GM12878 (cell line): ENCODE results near the gene SUPT3H. TPM values are rescaled to one million over a fixed set of nuclear protein-coding genes. Genes with fewer than 3 reads are reported as not detected.

Experiments
- ATAC-seq: fragments of 200-7000 bp; cut with Tn5 transposase; 3 replicates; pipeline ENCODE4 v1.9.1; 2020; ENCODE audit warnings: mild to moderate bottlenecking, moderate library complexity
- BruUV-seq: library from RNA; stranded (reverse); fragments of 400-500 nt; replicated peaks from 2 replicates; lab custom pipeline; 2021; lab: Mats Ljungman, UMichigan
- CTCF ChIA-PET: fragments of 300-600 bp; sonication (Branson Sonifier 250); formaldehyde crosslinking; extraction: SDS; loops from one replicate; lab custom pipeline; 2021; ENCODE audit warnings: inconsistent platforms; lab: Yijun Ruan, JAX
- POLR2A ChIA-PET: fragments of 350-600 bp; formaldehyde crosslinking; extraction: SDS; loops from one replicate; lab custom pipeline; 2021; ENCODE audit warnings: inconsistent platforms; lab: Charles Lee
- RAD21 ChIA-PET: fragments of 300-600 bp; sonication (Branson Sonifier 250); formaldehyde crosslinking; loops from one replicate; lab custom pipeline; 2023; ENCODE audit warnings: antibody characterized with exemption; ENCODE audit not compliant: unreplicated experiment; lab: Charles Lee
- SMC1A ChIA-PET: fragments of 300-600 bp; sonication (Branson Sonifier 250); formaldehyde crosslinking; loops from one replicate; lab custom pipeline; 2023; ENCODE audit not compliant: unreplicated experiment, uncharacterized antibody; lab: Charles Lee
- DNase-seq: peaks from one replicate; pipeline ENCODE4 v3.0.0-alpha.2; 2011; ENCODE audit warnings: low read depth, low spot score
- FAIRE-seq: peaks from 3 replicates; lab custom pipeline; 2011; peaks lifted over from hg19 to GRCh38; lab: Jason Lieb, UNC
- H2AFZ ChIP-seq: 2 replicates; pipeline ENCODE4 v1.6.0; 2011; ENCODE audit warnings: low read depth, low read length, control low read depth; ENCODE audit not compliant: control insufficient read depth
- H3K27ac ChIP-seq: 2 replicates; pipeline ENCODE4 v1.5.1; 2011; ENCODE audit warnings: control low read depth; ENCODE audit not compliant: control insufficient read depth, insufficient read depth
- H3K27me3 ChIP-seq, 2 experiments: replicated peaks in 1 of 2; 2 replicates each; pipeline versions ENCODE4 v1.6.0 to v1.6.1; 2011; ENCODE audit warnings: low read length in 1 of 2; ENCODE audit not compliant: control insufficient read depth in 2 of 2, insufficient read depth in 2 of 2
- H3K36me3 ChIP-seq, 2 experiments: 2 replicates each; pipeline ENCODE4 v1.5.1; 2011; ENCODE audit warnings: low read length in 1 of 2; ENCODE audit not compliant: control insufficient read depth in 2 of 2, insufficient read depth in 2 of 2
- H3K4me1 ChIP-seq: 2 replicates; pipeline ENCODE4 v1.6.1; 2011; ENCODE audit warnings: mild to moderate bottlenecking, low read length, moderate library complexity, mixed read lengths; ENCODE audit not compliant: control insufficient read depth, insufficient read depth
- H3K4me2 ChIP-seq: 2 replicates; pipeline ENCODE4 v1.6.0; 2011; ENCODE audit warnings: control low read depth; ENCODE audit not compliant: control insufficient read depth, insufficient read depth
- H3K4me3 ChIP-seq: fragments of 200-600 bp; sonication (generic); 2 replicates; pipeline ENCODE4 v1.5.1; 2016
- H3K79me2 ChIP-seq: 2 replicates; pipeline ENCODE4 v1.6.0; 2011; ENCODE audit warnings: low read length; ENCODE audit not compliant: control insufficient read depth, insufficient read depth
- H3K9ac ChIP-seq: 2 replicates; pipeline ENCODE4 v1.8.0; 2011; ENCODE audit warnings: low read length, control low read depth, mixed read lengths; ENCODE audit not compliant: control insufficient read depth, insufficient read depth
- H3K9me3 ChIP-seq: replicated peaks from 3 replicates; pipeline ENCODE4 v1.5.1; 2011; ENCODE audit warnings: mild to moderate bottlenecking, low read length; ENCODE audit not compliant: control insufficient read depth, insufficient read depth
- H4K20me1 ChIP-seq: 2 replicates; pipeline ENCODE4 v1.6.0; 2011; ENCODE audit not compliant: control insufficient read depth, insufficient read depth
- ATF7 ChIP-seq: fragments of 450-650 bp; IDR thresholded peaks from 2 replicates; pipeline ENCODE4 v1.6.1; 2016; ENCODE audit warnings: low read depth, mild to moderate bottlenecking
- BHLHE40 ChIP-seq, 2 experiments: fragments of 450-650 bp in 1 of 2; IDR thresholded peaks; 2 replicates each; pipeline ENCODE4 v1.6.1; 2011 to 2017; ENCODE audit warnings: low read depth in 2 of 2, borderline replicate concordance in 1 of 2, improper control_type of control experiment in 1 of 2, low read length in 1 of 2, mild to moderate bottlenecking in 1 of 2
- CBX3 ChIP-seq: fragments of 200-600 bp; sonication (generic); IDR thresholded peaks from 2 replicates; pipeline ENCODE4 v1.6.1; 2016; ENCODE audit warnings: low read depth, borderline replicate concordance
- CTCF ChIP-seq, 3 experiments: IDR thresholded peaks in 2 of 3; conservative IDR thresholded peaks in 1 of 3; 2 replicates each; pipeline ENCODE4 v1.5.1; 2011; ENCODE audit warnings: low read depth in 3 of 3, low read length in 3 of 3, mild to moderate bottlenecking in 3 of 3, control low read depth in 2 of 3, moderate library complexity in 2 of 3, inconsistent platforms in 1 of 3, mixed read lengths in 1 of 3; ENCODE audit not compliant: control insufficient read depth in 2 of 3, insufficient read depth in 1 of 3; ENCODE audit errors: extremely low read depth in 1 of 3
- E4F1 ChIP-seq: fragments of 450-650 bp; IDR thresholded peaks from 2 replicates; pipeline ENCODE4 v1.6.1; 2018; ENCODE audit warnings: borderline replicate concordance, mild to moderate bottlenecking; ENCODE audit not compliant: partially characterized antibody
- FOXM1 ChIP-seq: IDR thresholded peaks from 2 replicates; pipeline ENCODE4 v1.6.1; 2012; ENCODE audit warnings: low read depth, mild to moderate bottlenecking, inconsistent platforms, low read length, moderate library complexity
- JUNB ChIP-seq: IDR thresholded peaks from 2 replicates; pipeline ENCODE4 v1.6.1; 2016; ENCODE audit warnings: antibody characterized with exemption, mild to moderate bottlenecking
- MEF2A ChIP-seq: IDR thresholded peaks from 2 replicates; pipeline ENCODE4 v1.6.1; 2011; ENCODE audit warnings: low read depth, mild to moderate bottlenecking, low read length, moderate library complexity; ENCODE audit not compliant: insufficient read depth
- NR2C2 ChIP-seq: IDR thresholded peaks from 2 replicates; pipeline ENCODE4 v1.6.1; 2011; ENCODE audit warnings: borderline replicate concordance, low read depth; ENCODE audit not compliant: control insufficient read depth, insufficient read length
- POU2F2 ChIP-seq: IDR thresholded peaks from 3 replicates; pipeline ENCODE4 v1.6.1; 2011; ENCODE audit warnings: low read depth, mild to moderate bottlenecking, low read length, borderline replicate concordance
- RAD21 ChIP-seq: IDR thresholded peaks from 2 replicates; pipeline ENCODE4 v1.6.1; 2011; ENCODE audit warnings: mild to moderate bottlenecking, low read depth, low read length, moderate library complexity; ENCODE audit not compliant: insufficient read depth
- RELA ChIP-seq: fragments of 450-650 bp; IDR thresholded peaks from 2 replicates; pipeline ENCODE4 v1.8.0; 2014; ENCODE audit warnings: borderline replicate concordance; ENCODE audit not compliant: partially characterized antibody
- SPI1 ChIP-seq: IDR thresholded peaks from 2 replicates; pipeline ENCODE4 v1.6.1; 2011; ENCODE audit warnings: low read depth, mild to moderate bottlenecking, low read length, moderate library complexity, borderline replicate concordance; ENCODE audit not compliant: insufficient read depth
- SUZ12 ChIP-seq: fragments of 200-600 bp; sonication (generic); IDR thresholded peaks from one replicate; pipeline ENCODE4 v1.6.1; 2018; ENCODE audit warnings: antibody characterized with exemption, mild to moderate bottlenecking; ENCODE audit not compliant: unreplicated experiment
- TCF12 ChIP-seq: IDR thresholded peaks from 2 replicates; pipeline ENCODE4 v1.6.1; 2011; ENCODE audit warnings: low read depth, mild to moderate bottlenecking, low read length
- ZNF592 ChIP-seq: fragments of 450-650 bp; IDR thresholded peaks from 2 replicates; pipeline ENCODE4 v1.6.1; 2017; ENCODE audit warnings: mild to moderate bottlenecking, moderate library complexity
- WGBS: methylation state at CpG from one replicate; pipeline ENCODE4 v1.1.6; 2016; ENCODE audit warnings: low lambda C conversion rate; ENCODE audit not compliant: insufficient replicate concordance, insufficient coverage; ENCODE audit errors: missing lambda C conversion rate; 5-methylcytosine and 5-hydroxymethylcytosine counted together
- in situ Hi-C: fragments of 300-500 bp; cut with MboI; formaldehyde crosslinking; loops from 9 replicates; pipeline ENCODE4 v1.14.3; 2018; ENCODE audit warnings: mixed read lengths
- intact Hi-C: fragments of 100-400 bp; cut with micrococcal nuclease; formaldehyde crosslinking; loops from one replicate; pipeline ENCODE4 v1.14.2; 2022; ENCODE audit not compliant: unreplicated experiment
- polyA plus RNA-seq, 11 experiments: library from polyadenylated mRNA; depleted of rRNA in 4 of 11; unstranded in 6 of 11; stranded (reverse) in 5 of 11; fragments of >200 nt; fragmentation: Nextera tagmentation in 4 of 11; fragmentation: Illumina TruSeq in 1 of 11; extraction: Ambion mirVana in 4 of 11; extraction: Trizol in 1 of 11; gene quantifications; 1 replicate in 1 of 11; 2 replicates in 10 of 11; pipeline versions ENCODE4 v1.2.1 to v1.2.3, GENCODE V29; 2011 to 2016; ENCODE audit warnings: inconsistent platforms in 2 of 11, missing spikeins in 2 of 11, low read depth in 1 of 11
- total RNA-seq, 4 experiments: library from RNA; depleted of rRNA in 3 of 4; stranded (reverse); fragments of >200 nt in 3 of 4; fragmentation: Illumina TruSeq in 1 of 4; extraction: Trizol in 1 of 4; gene quantifications; 2 replicates each; pipeline versions ENCODE4 v1.2.1 to v1.2.3, GENCODE V29; 2013 to 2021

Gene SUPT3H
- total and polyA plus RNA-seq, 10 of the 15 experiments (the other 5 are each of a cell fraction or from before 2014, with no cell fraction given) = 0.51 to 3.7 (median 2.0) TPM

GRCh38 chr6:45104429-45104828 lies 273.3 kb downstream of the SUPT3H start:
- Histone ChIP-seq H4K20me1 (no peaks in the 10 kb centered on the region), H3K4me2 (no peak overlapping the region), H3K27ac (no peak overlapping the region), H3K79me2 (no peaks in the 10 kb centered on the region), H3K9ac (no peak overlapping the region), H3K4me1 (no peaks in the 10 kb centered on the region), H3K27me3 (no peaks in the 10 kb centered on the region), H3K9me3 (no peaks in the 10 kb centered on the region), H2AFZ (no peak overlapping the region), H3K36me3 (no peaks in the 10 kb centered on the region), H3K4me3 (no peak overlapping the region)
- in situ Hi-C loops (no loop called here), intact Hi-C loops (no loop called here)
- RAD21 ChIA-PET = no interaction called here
- POLR2A ChIA-PET = no interaction called here
- no peak for FAIRE-seq
- SMC1A ChIA-PET = interaction anchor here (1.1 kb wide), 1 partner anchor 12 kb away, joined by 3 read pairs; no protein-coding TSS in a partner anchor
- ATAC-seq = no peak
- 14% methylated on average over 1 of the region's 1 CpG for WGBS
- DNase-seq = no peak
- CTCF ChIA-PET = interaction anchor here (1.1 to 1.2 kb wide), 2 partner anchors 9 to 18 kb away, joined by 3 read pairs; no protein-coding TSS in a partner anchor
- no TSS peak for BruUV-seq
- TF ChIP-seq RELA = no peak
- TF ChIP-seq ZNF592 = no peak
- TF ChIP-seq ATF7 = no peak
- TF ChIP-seq POU2F2 = no peak
- no peak for TF ChIP-seq JUNB
- TF ChIP-seq E4F1 = no peak
- no peak for TF ChIP-seq RAD21
- TF ChIP-seq TCF12 = no peak
- TF ChIP-seq BHLHE40 (IDR thresholded peaks at IDR 0.05; ENCODE audit: borderline replicate concordance in 1 of 2, low read depth in 2 of 2, low read length in 1 of 2) = no peak
- no peak for TF ChIP-seq SPI1
- no peak for TF ChIP-seq FOXM1
- no peak for TF ChIP-seq NR2C2
- TF ChIP-seq SUZ12 = no peak
- TF ChIP-seq MEF2A = no peak
- no peak for TF ChIP-seq CBX3
- TF ChIP-seq CTCF (IDR thresholded peaks at IDR 0.05 in 2 of 3, conservative IDR thresholded peaks at IDR 0.05 in 1 of 3; ENCODE audit: control insufficient read depth in 2 of 3, extremely low read depth in 1 of 3, insufficient read depth in 1 of 3, low read depth in 3 of 3, low read length in 3 of 3) = no peak
